BJ (cell line): ENCODE data around the gene KSR1. TPM values are rescaled to one million over a fixed set of nuclear protein-coding genes. Genes with fewer than 3 reads are reported as not detected.

Experiments
- CTCF ChIA-PET: fragments of 350-600 bp; formaldehyde crosslinking; extraction: SDS; loops from one replicate; lab custom pipeline; 2021; ENCODE audit warnings: antibody characterized with exemption, inconsistent platforms; lab: Yijun Ruan, JAX
- POLR2A ChIA-PET: fragments of 300-600 bp; sonication (Branson Sonifier 250); formaldehyde crosslinking; extraction: SDS; loops from one replicate; lab custom pipeline; 2021; ENCODE audit warnings: antibody characterized with exemption; lab: Charles Lee
- DNase-seq: peaks from one replicate; pipeline ENCODE4 v3.0.0-alpha.2; 2011; ENCODE audit warnings: low read depth
- H3K27me3 ChIP-seq: 2 replicates; pipeline ENCODE4 v1.6.0; 2011; ENCODE audit warnings: low read length; ENCODE audit not compliant: control insufficient read depth, insufficient read depth
- H3K36me3 ChIP-seq: 2 replicates; pipeline ENCODE4 v1.5.1; 2011; ENCODE audit warnings: low read length; ENCODE audit not compliant: control insufficient read depth, insufficient read depth
- H3K4me3 ChIP-seq: 2 replicates; pipeline ENCODE4 v1.5.1; 2011; ENCODE audit warnings: low read depth, mild to moderate bottlenecking, control low read depth, low read length
- polyA plus RNA-seq: library from polyadenylated mRNA; depleted of rRNA; stranded (reverse); fragments of >200 nt; gene quantifications from 2 replicates; pipeline ENCODE4 v1.2.3, GENCODE V29; 2011
- TF ChIP-seq, protein P1 (sequence below): IDR thresholded peaks from 2 replicates; pipeline ENCODE4 v1.5.1; 2011; ENCODE audit warnings: low read depth, mild to moderate bottlenecking, control low read depth, inconsistent platforms, low read length, moderate library complexity; ENCODE audit not compliant: insufficient read depth

The KSR1 gene
- polyA plus RNA-seq, 1 experiment, result 6.8 TPM

DNA sequence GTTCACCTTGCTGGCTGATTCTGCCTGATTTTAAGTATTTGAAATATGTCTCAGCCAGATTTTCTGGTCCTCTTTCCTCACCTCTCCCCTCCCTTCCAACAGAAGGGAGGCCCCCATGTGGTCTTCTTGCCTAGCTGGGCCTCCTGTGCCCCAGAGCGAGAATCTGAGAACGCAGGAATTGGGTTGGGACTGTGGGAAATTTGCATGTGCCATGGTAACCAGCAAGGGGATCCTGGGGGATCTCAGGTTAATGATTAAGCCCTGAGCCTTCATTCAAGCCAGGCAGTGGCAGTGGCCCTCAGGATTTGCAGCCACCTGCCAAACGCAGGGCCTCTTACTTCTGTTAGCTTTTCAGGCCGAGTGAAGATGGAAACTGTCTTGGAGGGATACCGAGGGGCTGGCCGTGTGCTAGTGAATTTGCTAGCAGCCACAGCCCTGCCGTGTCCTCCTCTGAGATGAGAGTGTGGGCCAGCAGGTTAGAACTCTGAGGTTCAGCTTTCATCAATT lies 40.2 kb downstream of the KSR1 start:
- H3K36me3 ChIP-seq, result no peaks in the 10 kb centered on the region; the same call in 1 of the 2 replicates
- H3K27me3 ChIP-seq, result no peaks in the 10 kb centered on the region
- no peak for DNase-seq
- TF ChIP-seq, protein P1, sequence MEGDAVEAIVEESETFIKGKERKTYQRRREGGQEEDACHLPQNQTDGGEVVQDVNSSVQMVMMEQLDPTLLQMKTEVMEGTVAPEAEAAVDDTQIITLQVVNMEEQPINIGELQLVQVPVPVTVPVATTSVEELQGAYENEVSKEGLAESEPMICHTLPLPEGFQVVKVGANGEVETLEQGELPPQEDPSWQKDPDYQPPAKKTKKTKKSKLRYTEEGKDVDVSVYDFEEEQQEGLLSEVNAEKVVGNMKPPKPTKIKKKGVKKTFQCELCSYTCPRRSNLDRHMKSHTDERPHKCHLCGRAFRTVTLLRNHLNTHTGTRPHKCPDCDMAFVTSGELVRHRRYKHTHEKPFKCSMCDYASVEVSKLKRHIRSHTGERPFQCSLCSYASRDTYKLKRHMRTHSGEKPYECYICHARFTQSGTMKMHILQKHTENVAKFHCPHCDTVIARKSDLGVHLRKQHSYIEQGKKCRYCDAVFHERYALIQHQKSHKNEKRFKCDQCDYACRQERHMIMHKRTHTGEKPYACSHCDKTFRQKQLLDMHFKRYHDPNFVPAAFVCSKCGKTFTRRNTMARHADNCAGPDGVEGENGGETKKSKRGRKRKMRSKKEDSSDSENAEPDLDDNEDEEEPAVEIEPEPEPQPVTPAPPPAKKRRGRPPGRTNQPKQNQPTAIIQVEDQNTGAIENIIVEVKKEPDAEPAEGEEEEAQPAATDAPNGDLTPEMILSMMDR, result no peak
- no peak overlapping the region for H3K4me3 ChIP-seq
- ChIA-PET POLR2A (interaction anchor here (0.6 kb wide), 1 partner anchor 593 kb away, joined by 6 read pairs; no protein-coding TSS in a partner anchor), CTCF (interaction anchor here (0.7 to 0.9 kb wide), 2 partner anchors 49 to 169 kb away, joined by 3 to 4 read pairs; no protein-coding TSS in a partner anchor)

DNA sequence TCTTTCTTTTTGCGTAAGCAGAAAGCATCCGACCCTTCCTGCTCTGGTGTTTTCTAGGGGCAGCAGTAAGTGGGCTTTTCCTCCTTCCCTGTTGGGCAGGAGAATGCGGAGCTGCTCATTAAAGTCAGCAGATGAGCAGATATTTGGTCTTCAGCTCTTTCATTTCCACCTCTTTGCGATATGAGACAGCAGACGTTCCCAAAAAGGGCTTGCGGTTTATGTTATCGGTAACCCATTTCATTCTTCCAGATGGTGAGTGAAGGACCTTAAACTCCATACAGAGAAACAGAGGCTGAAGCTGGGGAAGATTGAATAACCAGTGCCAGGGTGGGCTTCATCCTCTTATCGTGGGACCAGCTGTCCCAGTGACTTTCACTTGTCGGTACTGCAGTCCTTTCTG lies 40.7 kb downstream of the KSR1 start:
- Histone ChIP-seq H3K4me3 (no peak overlapping the region), H3K36me3 (no peaks in the 10 kb centered on the region; the same call in 1 of the 2 replicates), H3K27me3 (no peaks in the 10 kb centered on the region)
- TF ChIP-seq, protein P1, result no peak
- no peak for DNase-seq
- ChIA-PET POLR2A (interaction anchor here (0.6 kb wide), 1 partner anchor 593 kb away, joined by 6 read pairs; no protein-coding TSS in a partner anchor), CTCF (interaction anchor here (0.7 to 0.9 kb wide), 2 partner anchors 48 to 169 kb away, joined by 3 to 4 read pairs; no protein-coding TSS in a partner anchor)

DNA sequence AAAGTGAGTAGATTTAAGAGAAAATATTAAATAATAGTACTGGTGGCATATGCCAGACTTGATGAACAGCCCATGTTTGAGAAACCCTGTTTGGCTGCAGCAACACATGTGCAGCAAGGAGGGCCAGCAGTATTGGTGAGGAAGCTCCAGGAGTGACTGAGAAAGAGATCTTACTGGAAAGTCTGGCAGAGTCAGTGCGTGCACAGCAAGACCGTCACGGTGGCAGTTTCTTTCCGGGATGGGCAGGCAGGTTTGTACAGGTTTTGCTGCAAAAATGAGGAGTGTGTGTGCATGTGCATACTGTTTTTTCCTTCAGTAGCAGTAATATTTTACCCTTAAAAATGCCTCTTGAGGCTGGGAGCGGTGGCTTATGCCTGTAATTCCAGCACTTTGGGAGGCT lies 41.4 kb downstream of the KSR1 start:
- Histone ChIP-seq H3K4me3 (no peak overlapping the region), H3K36me3 (no peaks in the 10 kb centered on the region; the same call in 1 of the 2 replicates), H3K27me3 (no peaks in the 10 kb centered on the region)
- POLR2A ChIA-PET, result no interaction called here
- no peak for DNase-seq
- TF ChIP-seq, protein P1, result no peak
- CTCF ChIA-PET, result no interaction called here

DNA sequence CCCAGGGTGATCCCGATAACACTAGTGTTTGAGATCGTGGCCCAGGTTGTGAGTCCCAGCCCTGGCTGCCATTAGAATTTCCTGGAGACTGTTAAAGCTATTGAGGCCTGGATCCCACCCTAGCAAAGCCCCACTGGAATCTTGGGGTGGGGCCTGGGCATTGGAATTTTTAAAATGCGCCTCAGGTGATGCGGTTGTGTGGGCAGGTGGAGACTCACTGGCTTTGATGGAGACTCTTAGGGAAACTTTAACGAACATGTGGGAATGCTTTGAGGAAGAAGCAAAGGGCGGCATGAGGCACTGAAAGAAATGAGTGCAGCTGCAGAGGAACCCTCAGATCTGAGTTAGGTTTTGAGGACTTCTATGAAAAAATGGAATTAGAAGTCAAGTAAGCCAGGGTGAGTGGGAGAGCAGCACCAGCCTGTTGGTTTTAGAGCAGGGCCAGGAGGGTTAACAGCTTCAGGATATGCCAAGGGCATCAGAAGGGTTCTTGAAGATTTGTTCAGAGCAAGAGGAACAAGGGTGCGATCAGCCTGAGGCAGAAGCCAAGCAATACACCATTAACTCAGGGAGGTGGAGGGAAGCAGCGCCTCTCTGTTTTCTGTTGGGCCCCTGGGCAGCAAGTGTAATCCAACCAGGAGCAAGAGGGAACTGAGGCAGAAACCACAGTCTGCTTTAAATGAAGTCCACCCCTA lies 42.5 kb downstream of the KSR1 start:
- ChIA-PET CTCF (interaction anchor here (1.7 kb wide), 1 partner anchor 101 kb away, joined by 4 read pairs; no protein-coding TSS in a partner anchor), POLR2A (no interaction called here)
- no peak for DNase-seq

More for the DNA sequence above, 42.5 kb downstream of the KSR1 start:
- Histone ChIP-seq H3K36me3 (no peaks in the 10 kb centered on the region; the same call in 1 of the 2 replicates), H3K4me3 (no peak overlapping the region), H3K27me3 (no peaks in the 10 kb centered on the region)
- TF ChIP-seq, protein P1, result no peak
